SK-N-SH treated with all-trans-retinoic acid at 6 μM for 48 hours (cell line): ENCODE measurements around the gene VILL.

Experiments used
- ATAC-seq: fragments of 200-7000 bp; cut with Tn5 transposase; 3 replicates; pipeline ENCODE4 v1.9.1; 2020; ENCODE audit warnings: mild to moderate bottlenecking, moderate library complexity
- ARNTL ChIP-seq: fragments of 450-650 bp; formaldehyde crosslinking; IDR thresholded peaks from 2 replicates; pipeline ENCODE4 v1.5.0; 2020; ENCODE audit warnings: low read depth, mild to moderate bottlenecking, moderate library complexity, borderline replicate concordance
- BACH2 ChIP-seq: fragments of 250-450 bp; sonication (Bioruptor Pico); IDR thresholded peaks from 2 replicates; pipeline ENCODE4 v1.9.0; 2021; ENCODE audit warnings: mild to moderate bottlenecking, borderline replicate concordance
- GLIS3 ChIP-seq: fragments of 250-450 bp; sonication (Bioruptor Pico); IDR thresholded peaks from 2 replicates; pipeline ENCODE4 v1.5.0; 2020; ENCODE audit warnings: mild to moderate bottlenecking, moderate library complexity
- ISL1 ChIP-seq: fragments of 250-450 bp; sonication (Bioruptor Pico); IDR thresholded peaks from 2 replicates; pipeline ENCODE4 v2.1.2; 2022; ENCODE audit warnings: mild to moderate bottlenecking, moderate library complexity
- OSR1 ChIP-seq: fragments of 250-450 bp; sonication (Bioruptor Pico); IDR thresholded peaks from 2 replicates; pipeline ENCODE4 v1.8.0; 2022; ENCODE audit warnings: moderate library complexity, mild to moderate bottlenecking, inconsistent platforms
- PPARA ChIP-seq: fragments of 250-450 bp; sonication (Bioruptor Pico); IDR thresholded peaks from 2 replicates; pipeline ENCODE4 v1.5.0; 2020; ENCODE audit warnings: mild to moderate bottlenecking, borderline replicate concordance
- RARB ChIP-seq: fragments of 250-450 bp; sonication (Bioruptor Pico); IDR thresholded peaks from 2 replicates; pipeline ENCODE4 v1.8.0; 2021; ENCODE audit warnings: mild to moderate bottlenecking, moderate library complexity
- SNAI2 ChIP-seq: fragments of 250-450 bp; sonication (Bioruptor Pico); IDR thresholded peaks from 2 replicates; pipeline ENCODE4 v1.5.0; 2020; ENCODE audit warnings: mild to moderate bottlenecking, moderate library complexity
- TCF4 ChIP-seq: fragments of 250-450 bp; sonication (Bioruptor Pico); IDR thresholded peaks from 2 replicates; pipeline ENCODE4 v1.8.0; 2021; ENCODE audit warnings: mild to moderate bottlenecking, moderate library complexity, borderline replicate concordance
- TOX ChIP-seq: fragments of 250-450 bp; sonication (Bioruptor Pico); IDR thresholded peaks from 2 replicates; pipeline ENCODE4 v1.8.0; 2021; ENCODE audit warnings: mild to moderate bottlenecking, moderate library complexity, borderline replicate concordance
- TSHZ2 ChIP-seq: fragments of 250-450 bp; sonication (Bioruptor Pico); IDR thresholded peaks from 2 replicates; pipeline ENCODE4 v1.5.0; 2020; ENCODE audit warnings: mild to moderate bottlenecking, moderate library complexity
- ZC3H10 ChIP-seq: fragments of 250-450 bp; sonication (Bioruptor Pico); IDR thresholded peaks from 2 replicates; pipeline ENCODE4 v1.5.1; 2021; ENCODE audit warnings: mild to moderate bottlenecking, moderate library complexity
- ZFP3 ChIP-seq: fragments of 250-450 bp; sonication (Bioruptor Pico); IDR thresholded peaks from 2 replicates; pipeline ENCODE4 v1.5.0; 2020; ENCODE audit warnings: mild to moderate bottlenecking, moderate library complexity
- ZFP30 ChIP-seq: fragments of 450-650 bp; formaldehyde crosslinking; IDR thresholded peaks from 2 replicates; pipeline ENCODE4 v1.5.0; 2022; ENCODE audit warnings: mild to moderate bottlenecking, moderate library complexity
- ZNF565 ChIP-seq: fragments of 450-650 bp; formaldehyde crosslinking; conservative IDR thresholded peaks from 2 replicates; pipeline ENCODE4 v1.5.0; 2020; ENCODE audit warnings: low read depth, mild to moderate bottlenecking, moderate library complexity
- ZNF8 ChIP-seq: fragments of 450-650 bp; formaldehyde crosslinking; IDR thresholded peaks from 2 replicates; pipeline ENCODE4 v1.5.0; 2020; ENCODE audit warnings: mild to moderate bottlenecking, moderate library complexity
- TF ChIP-seq, protein P1 (sequence below): fragments of 250-450 bp; sonication (Bioruptor Pico); IDR thresholded peaks from 2 replicates; pipeline ENCODE4 v1.8.0; 2020; ENCODE audit warnings: mild to moderate bottlenecking, moderate library complexity, borderline replicate concordance
- TF ChIP-seq, protein P2 (sequence below): fragments of 250-450 bp; sonication (Bioruptor Pico); IDR thresholded peaks from 2 replicates; pipeline ENCODE4 v1.8.0; 2021; ENCODE audit warnings: low read depth, mild to moderate bottlenecking, moderate library complexity, borderline replicate concordance
- TF ChIP-seq, protein P3 (sequence below): fragments of 250-450 bp; sonication (Bioruptor Pico); IDR thresholded peaks from 2 replicates; pipeline ENCODE4 v1.5.1; 2020; ENCODE audit warnings: low read depth, mild to moderate bottlenecking, moderate library complexity

The VILL gene

DNA sequence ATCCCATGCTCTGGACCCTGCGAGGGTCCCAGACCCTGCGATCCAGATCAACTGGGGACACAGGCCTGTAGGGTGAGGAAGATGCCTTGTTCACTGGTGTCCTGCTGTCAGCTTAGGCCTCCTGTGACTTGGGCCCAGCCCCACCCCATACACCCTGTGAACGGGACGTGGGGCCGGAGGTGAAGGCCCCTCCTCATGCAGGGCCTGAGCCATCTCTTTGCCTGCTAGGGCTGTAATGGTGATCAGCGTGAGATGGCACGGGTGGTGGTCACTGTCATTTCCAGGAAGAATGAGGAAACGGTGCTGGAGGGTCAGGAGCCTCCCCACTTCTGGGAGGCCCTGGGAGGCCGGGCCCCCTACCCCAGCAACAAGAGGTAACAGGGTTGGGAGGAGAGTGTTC, 12.4 kb downstream of the VILL start:
- TF ChIP-seq RARB (CRISPR knock-in tag) (no peak), ARNTL (no peak), GLIS3 (CRISPR knock-in tag) (no peak), ZC3H10 (CRISPR knock-in tag) (no peak), ISL1 (no peak), ZNF8 (CRISPR knock-in tag) (no peak), ZNF565 (CRISPR knock-in tag) (no peak), TSHZ2 (CRISPR knock-in tag) (no peak), SNAI2 (CRISPR knock-in tag) (no peak), ZFP30 (CRISPR knock-in tag) (no peak), TOX (CRISPR knock-in tag) (no peak), PPARA (CRISPR knock-in tag) (no peak), TCF4 (CRISPR knock-in tag) (no peak)
- TF ChIP-seq, protein P1, sequence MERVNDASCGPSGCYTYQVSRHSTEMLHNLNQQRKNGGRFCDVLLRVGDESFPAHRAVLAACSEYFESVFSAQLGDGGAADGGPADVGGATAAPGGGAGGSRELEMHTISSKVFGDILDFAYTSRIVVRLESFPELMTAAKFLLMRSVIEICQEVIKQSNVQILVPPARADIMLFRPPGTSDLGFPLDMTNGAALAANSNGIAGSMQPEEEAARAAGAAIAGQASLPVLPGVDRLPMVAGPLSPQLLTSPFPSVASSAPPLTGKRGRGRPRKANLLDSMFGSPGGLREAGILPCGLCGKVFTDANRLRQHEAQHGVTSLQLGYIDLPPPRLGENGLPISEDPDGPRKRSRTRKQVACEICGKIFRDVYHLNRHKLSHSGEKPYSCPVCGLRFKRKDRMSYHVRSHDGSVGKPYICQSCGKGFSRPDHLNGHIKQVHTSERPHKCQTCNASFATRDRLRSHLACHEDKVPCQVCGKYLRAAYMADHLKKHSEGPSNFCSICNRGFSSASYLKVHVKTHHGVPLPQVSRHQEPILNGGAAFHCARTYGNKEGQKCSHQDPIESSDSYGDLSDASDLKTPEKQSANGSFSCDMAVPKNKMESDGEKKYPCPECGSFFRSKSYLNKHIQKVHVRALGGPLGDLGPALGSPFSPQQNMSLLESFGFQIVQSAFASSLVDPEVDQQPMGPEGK (CRISPR knock-in tag), result no peak
- no peak for ATAC-seq

DNA sequence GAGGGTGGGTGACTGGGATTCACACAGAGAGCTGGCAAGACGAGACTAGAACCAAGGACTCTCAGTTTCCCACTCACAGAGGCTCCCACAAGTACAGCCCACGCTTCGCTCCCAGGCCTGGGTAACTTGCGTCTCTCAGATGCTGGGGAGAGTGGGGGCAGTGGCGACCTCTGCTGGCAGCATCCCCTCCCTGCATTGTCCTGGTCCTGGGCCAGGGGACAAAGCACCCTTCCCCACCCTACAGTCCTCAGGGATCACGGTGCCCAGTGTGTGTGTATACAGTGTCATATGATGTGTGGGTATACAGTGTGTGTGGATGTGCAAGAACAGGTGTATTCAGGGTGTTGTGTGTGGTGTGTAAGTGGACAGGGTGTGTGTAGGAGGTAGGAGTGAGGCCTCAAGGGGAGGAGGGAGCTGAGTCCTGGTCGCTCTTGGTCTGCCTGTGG, 12.8 kb downstream of the VILL start:
- peak; percentile 65 for ATAC-seq
- TF ChIP-seq ZNF8 (CRISPR knock-in tag) (no peak), ZC3H10 (CRISPR knock-in tag) (no peak), BACH2 (CRISPR knock-in tag) (no peak), OSR1 (no peak), TOX (CRISPR knock-in tag) (no peak), TCF4 (CRISPR knock-in tag) (no peak), ZNF565 (CRISPR knock-in tag) (no peak), GLIS3 (CRISPR knock-in tag) (no peak)
- TF ChIP-seq, protein P2, sequence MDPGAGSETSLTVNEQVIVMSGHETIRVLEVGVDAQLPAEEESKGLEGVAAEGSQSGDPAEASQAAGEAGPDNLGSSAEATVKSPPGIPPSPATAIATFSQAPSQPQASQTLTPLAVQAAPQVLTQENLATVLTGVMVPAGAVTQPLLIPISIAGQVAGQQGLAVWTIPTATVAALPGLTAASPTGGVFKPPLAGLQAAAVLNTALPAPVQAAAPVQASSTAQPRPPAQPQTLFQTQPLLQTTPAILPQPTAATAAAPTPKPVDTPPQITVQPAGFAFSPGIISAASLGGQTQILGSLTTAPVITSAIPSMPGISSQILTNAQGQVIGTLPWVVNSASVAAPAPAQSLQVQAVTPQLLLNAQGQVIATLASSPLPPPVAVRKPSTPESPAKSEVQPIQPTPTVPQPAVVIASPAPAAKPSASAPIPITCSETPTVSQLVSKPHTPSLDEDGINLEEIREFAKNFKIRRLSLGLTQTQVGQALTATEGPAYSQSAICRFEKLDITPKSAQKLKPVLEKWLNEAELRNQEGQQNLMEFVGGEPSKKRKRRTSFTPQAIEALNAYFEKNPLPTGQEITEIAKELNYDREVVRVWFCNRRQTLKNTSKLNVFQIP, result no peak
- TF ChIP-seq, all 23 proteins: peak for 0

DNA sequence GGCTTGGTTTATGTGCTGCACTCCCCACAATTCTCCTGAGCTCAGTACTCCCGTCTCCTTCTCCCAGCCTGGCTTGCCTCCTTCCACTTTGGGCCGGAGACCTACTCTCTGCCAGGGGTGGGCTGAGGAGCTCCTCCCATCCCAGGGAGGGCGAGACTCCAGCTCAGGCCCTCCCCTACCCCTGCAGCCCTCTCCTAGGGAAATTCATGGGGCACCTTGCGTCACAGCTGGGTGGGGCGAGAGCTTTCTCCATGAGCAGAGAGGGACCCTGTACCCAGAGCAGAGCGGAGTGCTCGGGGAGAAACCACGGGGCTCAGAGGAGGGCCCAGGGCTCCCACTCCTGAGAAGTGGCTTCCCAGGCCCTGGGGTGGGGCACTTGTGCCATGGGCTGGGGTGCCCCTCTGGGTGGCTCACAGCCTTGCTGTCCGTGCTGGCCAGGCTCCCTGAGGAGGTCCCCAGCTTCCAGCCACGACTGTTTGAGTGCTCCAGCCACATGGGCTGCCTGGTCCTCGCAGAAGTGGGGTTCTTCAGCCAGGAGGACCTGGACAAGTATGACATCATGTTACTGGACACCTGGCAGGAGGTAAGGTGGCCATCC, 13.3 kb downstream of the VILL start:
- TF ChIP-seq TSHZ2 (CRISPR knock-in tag), result no peak
- TF ChIP-seq BACH2 (CRISPR knock-in tag), result no peak
- TF ChIP-seq PPARA (CRISPR knock-in tag), result no peak
- TF ChIP-seq, protein P3, sequence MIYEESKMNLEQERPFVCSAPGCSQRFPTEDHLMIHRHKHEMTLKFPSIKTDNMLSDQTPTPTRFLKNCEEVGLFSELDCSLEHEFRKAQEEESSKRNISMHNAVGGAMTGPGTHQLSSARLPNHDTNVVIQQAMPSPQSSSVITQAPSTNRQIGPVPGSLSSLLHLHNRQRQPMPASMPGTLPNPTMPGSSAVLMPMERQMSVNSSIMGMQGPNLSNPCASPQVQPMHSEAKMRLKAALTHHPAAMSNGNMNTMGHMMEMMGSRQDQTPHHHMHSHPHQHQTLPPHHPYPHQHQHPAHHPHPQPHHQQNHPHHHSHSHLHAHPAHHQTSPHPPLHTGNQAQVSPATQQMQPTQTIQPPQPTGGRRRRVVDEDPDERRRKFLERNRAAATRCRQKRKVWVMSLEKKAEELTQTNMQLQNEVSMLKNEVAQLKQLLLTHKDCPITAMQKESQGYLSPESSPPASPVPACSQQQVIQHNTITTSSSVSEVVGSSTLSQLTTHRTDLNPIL (CRISPR knock-in tag), result no peak
- TF ChIP-seq GLIS3 (CRISPR knock-in tag), result no peak
- no peak for TF ChIP-seq OSR1
- TF ChIP-seq, protein P2, result no peak
- TF ChIP-seq TCF4 (CRISPR knock-in tag), result no peak
- no peak for TF ChIP-seq ZFP3
- no peak for TF ChIP-seq ZFP30 (CRISPR knock-in tag)

More for the DNA sequence above, 13.3 kb downstream of the VILL start:
- ATAC-seq, result no peak; the same call in 2 of the 3 replicates
